Measurements from ENCODE around the gene KLHL21.

DNA sequence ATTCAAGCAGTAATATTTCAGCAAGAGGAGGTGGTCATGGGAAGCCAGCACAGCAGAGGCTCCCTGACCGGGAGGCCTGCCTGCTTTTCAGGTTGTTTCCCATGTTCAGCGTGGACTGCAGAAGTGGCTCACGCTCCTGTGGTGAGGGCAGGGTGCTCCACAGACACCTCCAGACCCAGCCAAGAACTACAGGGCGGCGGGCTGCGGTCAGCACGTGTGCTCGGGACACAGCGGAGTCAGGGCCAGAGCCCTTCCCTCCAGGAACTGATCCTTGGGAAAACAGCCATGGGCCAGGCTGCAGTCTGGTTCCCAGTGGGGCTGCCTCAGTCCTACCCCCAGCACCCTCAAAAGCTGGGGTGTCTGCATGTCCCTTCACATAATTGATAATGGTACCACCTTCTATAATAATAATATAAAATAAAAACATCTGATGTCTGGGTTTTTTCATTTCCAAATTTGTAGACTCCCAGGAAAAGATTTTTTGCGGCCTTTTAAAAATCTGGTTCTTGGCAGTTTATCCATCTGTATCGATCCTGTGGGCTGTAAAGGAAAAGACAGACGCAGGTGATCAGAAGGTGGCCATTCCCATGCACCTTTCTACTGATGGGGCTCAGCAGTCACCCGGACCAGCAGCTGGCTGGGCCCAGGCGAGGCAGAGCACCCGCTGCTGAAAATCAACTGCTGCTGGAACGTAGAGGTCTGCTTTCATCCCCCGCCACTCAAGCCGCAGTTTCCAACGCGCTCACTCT, 32.7 kb upstream of the KLHL21 start:
- no peak for TF ChIP-seq EZH2 (IDR thresholded peaks at IDR 0.05; ENCODE audit: borderline replicate concordance, low read depth, low read length, poor library complexity, severe bottlenecking)
- TF ChIP-seq, protein P1, sequence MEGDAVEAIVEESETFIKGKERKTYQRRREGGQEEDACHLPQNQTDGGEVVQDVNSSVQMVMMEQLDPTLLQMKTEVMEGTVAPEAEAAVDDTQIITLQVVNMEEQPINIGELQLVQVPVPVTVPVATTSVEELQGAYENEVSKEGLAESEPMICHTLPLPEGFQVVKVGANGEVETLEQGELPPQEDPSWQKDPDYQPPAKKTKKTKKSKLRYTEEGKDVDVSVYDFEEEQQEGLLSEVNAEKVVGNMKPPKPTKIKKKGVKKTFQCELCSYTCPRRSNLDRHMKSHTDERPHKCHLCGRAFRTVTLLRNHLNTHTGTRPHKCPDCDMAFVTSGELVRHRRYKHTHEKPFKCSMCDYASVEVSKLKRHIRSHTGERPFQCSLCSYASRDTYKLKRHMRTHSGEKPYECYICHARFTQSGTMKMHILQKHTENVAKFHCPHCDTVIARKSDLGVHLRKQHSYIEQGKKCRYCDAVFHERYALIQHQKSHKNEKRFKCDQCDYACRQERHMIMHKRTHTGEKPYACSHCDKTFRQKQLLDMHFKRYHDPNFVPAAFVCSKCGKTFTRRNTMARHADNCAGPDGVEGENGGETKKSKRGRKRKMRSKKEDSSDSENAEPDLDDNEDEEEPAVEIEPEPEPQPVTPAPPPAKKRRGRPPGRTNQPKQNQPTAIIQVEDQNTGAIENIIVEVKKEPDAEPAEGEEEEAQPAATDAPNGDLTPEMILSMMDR (conservative IDR thresholded peaks at IDR 0.05; ENCODE audit: low read depth, low read length): no peak

All from A673 (cell line).